Testis (tissue), 3 donors: Measurements from ENCODE around the gene TULP1. TPM values are rescaled to one million over a fixed set of nuclear protein-coding genes. Genes with fewer than 3 reads are reported as not detected.

ENCODE experiments used
- DNase-seq: peaks from one replicate; pipeline ENCODE4 v3.0.0-alpha.2; 2019
- H3K27ac ChIP-seq, 2 donors: fragments of 200-600 bp; sonication (generic); one replicate each; pipeline ENCODE4 v1.5.1; 2019
- H3K27me3 ChIP-seq: fragments of 200-600 bp; sonication (generic); one replicate; pipeline ENCODE4 v1.5.1; 2019
- H3K36me3 ChIP-seq: fragments of 200-600 bp; sonication (generic); one replicate; pipeline ENCODE4 v1.5.1; 2017; ENCODE audit warnings: low read depth; ENCODE audit errors: missing control alignments
- H3K4me1 ChIP-seq: fragments of 200-600 bp; sonication (generic); one replicate; pipeline ENCODE4 v1.5.1; 2019
- H3K4me3 ChIP-seq, 2 donors: fragments of 200-600 bp; sonication (generic); one replicate each; pipeline ENCODE4 v1.5.1; 2017 to 2019
- H3K9me3 ChIP-seq: fragments of 200-600 bp; sonication (generic); one replicate; pipeline ENCODE4 v1.5.1; 2017
- POLR2A ChIP-seq: fragments of 450-650 bp; IDR thresholded peaks from one replicate; pipeline ENCODE4 v1.6.1; 2017; ENCODE audit warnings: antibody characterized with exemption, mild to moderate bottlenecking, moderate library complexity
- WGBS, 2 donors: methylation state at CpG; one replicate each; pipeline ENCODE4 v1.1.5; 2018; 5-methylcytosine and 5-hydroxymethylcytosine counted together
- intact Hi-C: fragments of 100-400 bp; cut with DNase I; formaldehyde crosslinking; loops from one replicate; pipeline ENCODE4 v1.15.1; 2023; ENCODE audit warnings: low total_unique reads
- polyA plus RNA-seq: library from polyadenylated mRNA; stranded (reverse); fragments of 350-450 nt; fragmentation: Illumina TruSeq; extraction: RNeasy Lipid Tissue Mini Kit (QIAGEN cat#74804); gene quantifications from one replicate; pipeline ENCODE4 v1.2.3, GENCODE V29; 2014; ENCODE audit warnings: low read depth, low replicate concordance; ENCODE audit not compliant: insufficient read depth
- total RNA-seq, 2 donors: library from RNA; depleted of rRNA; stranded (reverse); fragments of >200 nt; gene quantifications; one replicate each; pipeline ENCODE4 v1.2.3, GENCODE V29; 2016
- TF ChIP-seq, protein P1 (sequence below), 3 experiments: fragments of 450-650 bp in 2 of 3; fragments of 200-600 bp in 1 of 3; sonication (generic) in 1 of 3; IDR thresholded peaks; one replicate each; pipeline ENCODE4 v1.5.1; 2016 to 2019; ENCODE audit warnings: antibody characterized with exemption in 3 of 3, mild to moderate bottlenecking in 2 of 3, moderate library complexity in 1 of 3

Gene TULP1
- total and polyA plus RNA-seq, 3 donors from 2014 or later: 0.53 to 2.4 (median 0.87) TPM

GRCh38 chr6:35554811-35555210, 42.1 kb upstream of the TULP1 start:
- no peaks in the 10 kb centered on the region for H3K36me3 ChIP-seq

DNA sequence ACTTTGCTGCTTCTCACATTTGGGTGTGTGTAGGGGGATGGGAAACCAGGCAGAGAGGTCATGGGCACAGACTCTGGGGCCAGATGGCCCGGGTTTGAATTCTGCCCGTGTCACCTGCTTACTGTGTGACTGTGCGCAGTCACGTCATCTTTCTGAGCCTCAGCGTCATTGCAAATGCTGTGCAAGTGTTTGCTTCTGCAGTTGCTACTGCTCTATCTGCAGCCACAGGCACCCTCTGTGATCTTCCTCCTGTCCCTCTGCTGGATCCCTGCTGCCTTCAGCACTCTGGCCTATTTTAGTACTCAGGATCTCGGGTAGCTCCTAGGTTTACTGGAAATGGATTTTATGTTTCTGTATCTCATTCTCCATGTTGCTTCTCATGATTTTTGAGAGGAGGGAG, 40.6 kb upstream of the TULP1 start:
- Histone ChIP-seq H3K27ac (no peak overlapping the region), H3K36me3 (no peaks in the 10 kb centered on the region), H3K27me3 (no peaks in the 10 kb centered on the region), H3K9me3 (no peaks in the 10 kb centered on the region), H3K4me3 (no peak overlapping the region), H3K4me1 (no peaks in the 10 kb centered on the region)
- WGBS, 2 donors: 80 to 84% methylated on average over 6 of the region's 6 CpGs
- intact Hi-C loops: no loop called here
- DNase-seq: no peak
- TF ChIP-seq POLR2A: no peak
- TF ChIP-seq, protein P1, sequence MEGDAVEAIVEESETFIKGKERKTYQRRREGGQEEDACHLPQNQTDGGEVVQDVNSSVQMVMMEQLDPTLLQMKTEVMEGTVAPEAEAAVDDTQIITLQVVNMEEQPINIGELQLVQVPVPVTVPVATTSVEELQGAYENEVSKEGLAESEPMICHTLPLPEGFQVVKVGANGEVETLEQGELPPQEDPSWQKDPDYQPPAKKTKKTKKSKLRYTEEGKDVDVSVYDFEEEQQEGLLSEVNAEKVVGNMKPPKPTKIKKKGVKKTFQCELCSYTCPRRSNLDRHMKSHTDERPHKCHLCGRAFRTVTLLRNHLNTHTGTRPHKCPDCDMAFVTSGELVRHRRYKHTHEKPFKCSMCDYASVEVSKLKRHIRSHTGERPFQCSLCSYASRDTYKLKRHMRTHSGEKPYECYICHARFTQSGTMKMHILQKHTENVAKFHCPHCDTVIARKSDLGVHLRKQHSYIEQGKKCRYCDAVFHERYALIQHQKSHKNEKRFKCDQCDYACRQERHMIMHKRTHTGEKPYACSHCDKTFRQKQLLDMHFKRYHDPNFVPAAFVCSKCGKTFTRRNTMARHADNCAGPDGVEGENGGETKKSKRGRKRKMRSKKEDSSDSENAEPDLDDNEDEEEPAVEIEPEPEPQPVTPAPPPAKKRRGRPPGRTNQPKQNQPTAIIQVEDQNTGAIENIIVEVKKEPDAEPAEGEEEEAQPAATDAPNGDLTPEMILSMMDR (IDR thresholded peaks at IDR 0.05): no peak

More at GRCh38 chr6:35554811-35555210, 42.1 kb upstream of the TULP1 start:
- DNase-seq: no peak
- Histone ChIP-seq H3K4me1 (no peaks in the 10 kb centered on the region), H3K4me3 (no peak overlapping the region), H3K27ac (no peak overlapping the region), H3K27me3 (no peaks in the 10 kb centered on the region), H3K9me3 (no peaks in the 10 kb centered on the region)
- WGBS, 2 donors: 92 to 94% methylated on average over 4 of the region's 4 CpGs
- TF ChIP-seq POLR2A: no peak
- TF ChIP-seq, protein P1 (IDR thresholded peaks at IDR 0.05): no peak
- intact Hi-C loops: no loop called here

GRCh38 chr6:35552285-35552917, 39.7 kb upstream of the TULP1 start:
- Histone ChIP-seq H3K27me3 (no peaks in the 10 kb centered on the region), H3K27ac (no peak overlapping the region), H3K4me1 (no peaks in the 10 kb centered on the region), H3K36me3 (no peaks in the 10 kb centered on the region), H3K4me3 (no peak overlapping the region), H3K9me3 (no peaks in the 10 kb centered on the region)
- TF ChIP-seq, protein P1 (IDR thresholded peaks at IDR 0.05): peak; percentile 11 to 50 (median 26)
- no peak for TF ChIP-seq POLR2A
- no peak for DNase-seq
- intact Hi-C loops: no loop called here
- WGBS, 2 donors: 64 to 71% methylated on average over 5 of the region's 5 CpGs

DNA sequence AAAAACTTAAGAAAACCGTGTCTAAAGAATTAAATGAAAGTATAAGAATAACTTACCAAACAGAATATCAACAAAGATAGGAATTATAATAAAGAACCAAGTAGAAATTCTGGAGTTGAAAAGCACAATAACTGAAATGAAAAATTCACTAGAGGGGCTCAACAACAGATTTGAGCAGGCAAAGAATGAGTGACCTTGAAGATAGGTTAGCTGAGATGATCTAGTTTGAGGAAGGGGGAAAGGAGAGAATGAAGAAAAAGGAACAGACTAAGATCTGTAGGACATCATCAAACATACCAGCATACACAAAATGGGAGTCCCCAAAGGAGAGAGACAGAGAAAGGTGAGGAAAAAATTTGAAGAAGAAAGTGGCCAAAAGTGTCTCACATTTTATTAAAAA, 37.7 kb upstream of the TULP1 start:
- Histone ChIP-seq H3K36me3 (no peaks in the 10 kb centered on the region), H3K27ac (no peak overlapping the region), H3K27me3 (no peaks in the 10 kb centered on the region), H3K4me1 (no peaks in the 10 kb centered on the region), H3K4me3 (no peak overlapping the region), H3K9me3 (no peaks in the 10 kb centered on the region)
- WGBS, 2 donors: 68 to 84% methylated on average over 1 of the region's 1 CpG
- intact Hi-C loops: no loop called here
- TF ChIP-seq POLR2A: no peak
- TF ChIP-seq, protein P1 (IDR thresholded peaks at IDR 0.05): no peak
- DNase-seq: no peak

- no peak overlapping the region for H3K4me3 ChIP-seq
- no peaks in the 10 kb centered on the region for H3K27me3 ChIP-seq
- no peaks in the 10 kb centered on the region for H3K36me3 ChIP-seq
- 60 to 68% methylated on average over 6 of the region's 6 CpGs for WGBS, 2 donors
- TF ChIP-seq, protein P1 (IDR thresholded peaks at IDR 0.05): no peak
- TF ChIP-seq POLR2A: no peak
- DNase-seq: no peak
- no peak overlapping the region for H3K27ac ChIP-seq
- intact Hi-C loops: no loop called here
- H3K4me1 ChIP-seq: no peaks in the 10 kb centered on the region
- no peaks in the 10 kb centered on the region for H3K9me3 ChIP-seq
These were observed 35.0 kb upstream of the TULP1 start for GRCh38 chr6:35547676-35548075.
